Kidney (tissue), 14 donors: ENCODE results near the gene KDM1A. TPM values are rescaled to one million over a fixed set of nuclear protein-coding genes. Genes with fewer than 3 reads are reported as not detected.

Experiments
- DNase-seq, 5 donors: peaks; one replicate each; pipeline ENCODE4 v3.0.0-alpha.2; 2013 to 2020
- FAIRE-seq: peaks from 2 replicates; lab custom pipeline; 2012; peaks lifted over from hg19 to GRCh38; lab: Jason Lieb, UNC
- H3K27ac ChIP-seq, 2 donors: one replicate each; pipeline ENCODE4 v1.7.0; 2013; ENCODE audit warnings: low read depth in 2 of 2, low read length in 2 of 2, inconsistent platforms in 1 of 2
- H3K27me3 ChIP-seq: one replicate; pipeline ENCODE4 v1.7.1; 2013; ENCODE audit warnings: low read length, inconsistent platforms; ENCODE audit not compliant: control insufficient read depth, insufficient read depth
- H3K36me3 ChIP-seq, 3 donors: one replicate each; pipeline versions ENCODE4 v1.7.0 to v1.7.1; 2013; ENCODE audit warnings: low read length in 3 of 3, control low read depth in 1 of 3, inconsistent platforms in 1 of 3; ENCODE audit not compliant: insufficient read depth in 3 of 3, control insufficient read depth in 2 of 3
- H3K4me1 ChIP-seq, 3 donors: one replicate each; pipeline versions ENCODE4 v1.7.0 to v1.7.1; 2013; ENCODE audit warnings: low read length in 3 of 3, inconsistent platforms in 1 of 3, low read depth in 1 of 3; ENCODE audit not compliant: control insufficient read depth in 2 of 3, insufficient read depth in 2 of 3
- H3K4me3 ChIP-seq, 3 donors: one replicate each; pipeline versions ENCODE4 v1.7.0 to v1.8.1; 2013; ENCODE audit warnings: low read length in 3 of 3, control low read depth in 1 of 3, inconsistent platforms in 1 of 3
- H3K9ac ChIP-seq, 3 donors: one replicate each; pipeline versions ENCODE4 v1.7.0 to v1.7.1; 2013; ENCODE audit warnings: low read length in 3 of 3, control low read depth in 1 of 3, inconsistent platforms in 1 of 3
- H3K9me3 ChIP-seq, 3 donors: one replicate each; pipeline versions ENCODE4 v1.7.0 to v1.7.1; 2013; ENCODE audit warnings: low read length in 3 of 3, control low read depth in 1 of 3, inconsistent platforms in 1 of 3; ENCODE audit not compliant: control insufficient read depth in 2 of 3, insufficient read depth in 1 of 3
- CTCF ChIP-seq: IDR thresholded peaks from 3 replicates; pipeline ENCODE4 v1.5.1; 2012; ENCODE audit warnings: mild to moderate bottlenecking, moderate library complexity, borderline replicate concordance; ENCODE audit not compliant: insufficient read depth; ENCODE audit errors: extremely low read depth
- intact Hi-C: fragments of 100-400 bp; cut with DNase I; formaldehyde crosslinking; loops from one replicate; pipeline ENCODE4 v1.11.1; 2022
- polyA plus RNA-seq: library from polyadenylated mRNA; stranded (reverse); fragments of 350-450 nt; fragmentation: Illumina TruSeq; extraction: RNeasy Lipid Tissue Mini Kit (QIAGEN cat#74804); gene quantifications from one replicate; pipeline ENCODE4 v1.2.3, GENCODE V29; 2014; ENCODE audit warnings: low read depth, low replicate concordance; ENCODE audit not compliant: insufficient read depth
- total RNA-seq: library from RNA; stranded (reverse); fragmentation: NEBNext Ultra II Directional; extraction: Animal tissue kit (Norgen Biotek cat#: 25700); gene quantifications from one replicate; pipeline ENCODE4 v1.2.1, GENCODE V29; 2021
- donor health status: control.
- donor health status: control.
- donor health status: control.
- donor health status: control.
- donor health status: control.
- donor health status: DM: yes; HTN: yes; CAD: no.
- donor health status: Normal renal cell carcinoma (clear cell type).

KDM1A gene
- total and polyA plus RNA-seq, 2 donors from 2014 or later: 33.3 to 54.4 TPM

- FAIRE-seq (no peak), DNase-seq (no peak)
- Histone ChIP-seq H3K27ac (no peak overlapping the region), H3K36me3 (no peaks in the 10 kb centered on the region), H3K4me3 (no peak overlapping the region), H3K27me3 (no peaks in the 10 kb centered on the region), H3K4me1 (peaks cover 0 to 13% (median 3%) of the 10 kb centered on the region in 3 donors), H3K9ac (no peak overlapping the region), H3K9me3 (no peaks in the 10 kb centered on the region)
- no peak for TF ChIP-seq CTCF
- intact Hi-C loops: no loop called here
Observed at GRCh38 chr1:23101101-23101827, 82.0 kb downstream of the KDM1A start.

DNA sequence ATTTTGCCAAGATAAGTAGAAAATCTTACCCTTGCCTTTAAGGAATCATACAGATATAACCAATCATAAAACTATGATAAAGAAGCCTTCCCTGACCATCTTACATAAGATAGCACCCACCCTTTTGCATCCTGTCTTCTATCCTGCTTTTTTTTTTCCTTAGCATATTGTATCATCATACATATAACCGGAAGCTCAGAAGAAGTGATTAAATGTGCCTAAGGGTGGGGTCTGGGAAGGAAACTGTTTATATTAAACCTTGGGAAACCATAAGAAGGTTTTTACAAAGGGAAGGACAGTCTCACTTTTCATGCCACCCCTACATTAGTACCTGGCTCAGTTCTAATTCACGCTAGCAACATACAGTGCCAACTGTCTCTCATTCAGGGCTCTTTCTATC lies 82.6 kb downstream of the KDM1A start:
- FAIRE-seq: no peak
- peaks cover 0 to 4% (median 0%) of the 10 kb centered on the region in 3 donors for H3K36me3 ChIP-seq
- no peaks in the 10 kb centered on the region for H3K9me3 ChIP-seq
- no peak overlapping the region for H3K27ac ChIP-seq
- intact Hi-C loops: no loop called here
- H3K4me1 ChIP-seq: peaks cover 0 to 13% (median 3%) of the 10 kb centered on the region in 3 donors
- TF ChIP-seq CTCF: no peak
- no peak for DNase-seq
- H3K4me3 ChIP-seq: no peak overlapping the region
- H3K9ac ChIP-seq: no peak overlapping the region
- no peaks in the 10 kb centered on the region for H3K27me3 ChIP-seq

DNA sequence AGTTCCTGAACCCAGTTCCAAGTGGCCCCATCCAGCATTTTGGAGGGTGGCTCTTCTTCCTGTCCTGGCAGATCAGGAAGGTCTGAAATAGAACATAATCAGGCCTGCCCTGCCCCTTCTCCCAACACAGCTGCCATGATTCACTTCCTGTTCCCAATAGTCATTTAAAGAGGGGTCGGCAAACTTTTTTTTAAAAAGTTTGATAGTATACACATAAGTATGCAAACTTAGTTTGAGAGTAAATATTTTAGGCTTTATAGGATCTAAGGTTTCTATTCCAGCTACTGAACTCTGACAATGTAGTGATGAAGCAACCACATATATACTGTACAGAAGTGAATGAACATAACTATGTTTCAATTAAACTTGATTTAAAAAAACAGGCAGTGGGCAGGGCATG lies 83.0 kb downstream of the KDM1A start:
- Histone ChIP-seq H3K4me3 (no peak overlapping the region), H3K9me3 (no peaks in the 10 kb centered on the region), H3K36me3 (peaks cover 0 to 4% (median 0%) of the 10 kb centered on the region in 3 donors), H3K9ac (no peak overlapping the region), H3K27ac (no peak overlapping the region), H3K4me1 (peaks cover 0 to 13% (median 3%) of the 10 kb centered on the region in 3 donors), H3K27me3 (no peaks in the 10 kb centered on the region)
- DNase-seq: no peak
- intact Hi-C loops: no loop called here
- no peak for TF ChIP-seq CTCF
- no peak for FAIRE-seq
